CD4-positive, CD25-positive, alpha-beta regulatory T cell (primary cell): ENCODE data around the gene CD81. TPM values are rescaled to one million over a fixed set of nuclear protein-coding genes. Genes with fewer than 3 reads are reported as not detected.
A peak's percentile ranks its signal among the peaks of the same experiment; 100 is the strongest.
"Not testable (repeated sequence)": the region's sequence is repeated elsewhere in the genome, so short reads cannot be mapped to it uniquely, and the experiment has no call there.

ENCODE experiments used
- ATAC-seq, 2 donors: fragments of 150-1000 bp; cut with Tn5 transposase; one replicate each; pipeline ENCODE4 v1.10.0; 2021; ENCODE audit warnings: low read depth in 2 of 2, moderate number of reproducible peaks in 2 of 2, moderate library complexity in 1 of 2
- DNase-seq, 3 donors: peaks; one replicate each; pipeline versions ENCODE4 v3.0.0 to v3.0.0-alpha.2; 2012 to 2022; ENCODE audit warnings: mixed read lengths in 1 of 3
- H3K27ac ChIP-seq: one replicate; pipeline ENCODE4 v1.7.0; 2013; ENCODE audit warnings: mild to moderate bottlenecking, low read length; ENCODE audit not compliant: insufficient read depth, poor library complexity, severe bottlenecking
- H3K27me3 ChIP-seq: one replicate; pipeline ENCODE4 v1.7.0; 2013; ENCODE audit warnings: low read length; ENCODE audit not compliant: control insufficient read depth, insufficient read depth
- H3K36me3 ChIP-seq: one replicate; pipeline ENCODE4 v1.7.0; 2013; ENCODE audit warnings: mild to moderate bottlenecking, low read length, moderate library complexity; ENCODE audit not compliant: control insufficient read depth, insufficient read depth
- H3K4me1 ChIP-seq: 2 replicates; pipeline ENCODE4 v1.7.0; 2013; ENCODE audit warnings: mild to moderate bottlenecking, low read length; ENCODE audit not compliant: insufficient read depth, control insufficient read depth, poor library complexity, severe bottlenecking
- H3K4me3 ChIP-seq: one replicate; pipeline ENCODE4 v1.7.0; 2013; ENCODE audit warnings: low read depth, mild to moderate bottlenecking, low read length, moderate library complexity
- H3K9me3 ChIP-seq, 2 experiments: 1 replicate in 1 of 2; 2 replicates in 1 of 2; pipeline ENCODE4 v1.7.0; 2013; ENCODE audit warnings: low read length in 2 of 2, mild to moderate bottlenecking in 1 of 2, moderate library complexity in 1 of 2; ENCODE audit not compliant: control insufficient read depth in 2 of 2
- H3K27ac Mint-ChIP-seq, 3 donors: one replicate each; pipeline ENCODE4 v1.8.0; 2020 to 2022; ENCODE audit warnings: mild to moderate bottlenecking in 3 of 3, mixed read lengths in 3 of 3, moderate library complexity in 2 of 3
- H3K27me3 Mint-ChIP-seq: one replicate; pipeline ENCODE4 v1.8.0; 2022; ENCODE audit warnings: mild to moderate bottlenecking, mixed read lengths
- H3K36me3 Mint-ChIP-seq: one replicate; pipeline ENCODE4 v1.8.0; 2020; ENCODE audit warnings: mixed read lengths
- H3K4me1 Mint-ChIP-seq, 4 donors: one replicate each; pipeline ENCODE4 v1.8.0; 2020 to 2022; ENCODE audit warnings: mixed read lengths in 4 of 4, mild to moderate bottlenecking in 1 of 4
- H3K4me3 Mint-ChIP-seq, 4 donors: one replicate each; pipeline ENCODE4 v1.8.0; 2020 to 2022; ENCODE audit warnings: mild to moderate bottlenecking in 4 of 4, mixed read lengths in 4 of 4, moderate library complexity in 3 of 4
- H3K9me3 Mint-ChIP-seq, 7 donors: one replicate each; pipeline ENCODE4 v1.8.0; 2020 to 2022; ENCODE audit warnings: mixed read lengths in 7 of 7, mild to moderate bottlenecking in 3 of 7, moderate library complexity in 2 of 7
- polyA plus RNA-seq, 4 donors: library from polyadenylated mRNA; unstranded; fragments of 300-500 nt; fragmentation: Illumina TruSeq; gene quantifications; one replicate each; pipeline ENCODE4 v1.2.3, GENCODE V29; 2021
- total RNA-seq: library from RNA; stranded (reverse); gene quantifications from one replicate; pipeline ENCODE4 v1.2.3, GENCODE V29; 2022

CD81 gene
- total and polyA plus RNA-seq, 5 donors from 2014 or later, result 13.2 to 156 (median 17.1) TPM

DNA sequence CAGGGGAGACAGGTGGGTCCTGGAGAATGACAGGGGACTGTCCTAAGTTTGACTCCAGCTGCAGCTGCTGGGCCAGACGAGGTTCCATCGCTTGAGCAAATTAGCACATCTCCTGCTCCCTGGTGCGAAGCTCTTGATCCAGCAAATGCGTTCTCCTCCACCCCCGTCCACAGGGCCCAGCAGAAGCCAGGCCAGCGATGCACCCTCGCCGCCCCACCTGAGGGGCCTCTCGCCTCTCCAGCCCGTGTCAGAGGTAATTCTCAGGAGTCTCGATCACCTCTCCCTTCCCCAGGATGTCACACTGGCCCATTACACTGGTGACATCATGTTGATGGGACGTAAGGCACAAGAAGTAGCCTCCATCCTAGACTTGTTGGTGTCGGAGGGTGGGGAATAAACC, 19.5 kb upstream of the CD81 start:
- H3K27me3 Mint-ChIP-seq, H3K9me3 Mint-ChIP-seq, H3K4me3 ChIP-seq, H3K27ac ChIP-seq, H3K9me3 ChIP-seq, H3K27me3 ChIP-seq, H3K4me1 ChIP-seq, H3K36me3 ChIP-seq, ATAC-seq, DNase-seq, H3K27ac Mint-ChIP-seq, H3K4me1 Mint-ChIP-seq, H3K4me3 Mint-ChIP-seq, H3K36me3 Mint-ChIP-seq: not testable (repeated sequence)

DNA sequence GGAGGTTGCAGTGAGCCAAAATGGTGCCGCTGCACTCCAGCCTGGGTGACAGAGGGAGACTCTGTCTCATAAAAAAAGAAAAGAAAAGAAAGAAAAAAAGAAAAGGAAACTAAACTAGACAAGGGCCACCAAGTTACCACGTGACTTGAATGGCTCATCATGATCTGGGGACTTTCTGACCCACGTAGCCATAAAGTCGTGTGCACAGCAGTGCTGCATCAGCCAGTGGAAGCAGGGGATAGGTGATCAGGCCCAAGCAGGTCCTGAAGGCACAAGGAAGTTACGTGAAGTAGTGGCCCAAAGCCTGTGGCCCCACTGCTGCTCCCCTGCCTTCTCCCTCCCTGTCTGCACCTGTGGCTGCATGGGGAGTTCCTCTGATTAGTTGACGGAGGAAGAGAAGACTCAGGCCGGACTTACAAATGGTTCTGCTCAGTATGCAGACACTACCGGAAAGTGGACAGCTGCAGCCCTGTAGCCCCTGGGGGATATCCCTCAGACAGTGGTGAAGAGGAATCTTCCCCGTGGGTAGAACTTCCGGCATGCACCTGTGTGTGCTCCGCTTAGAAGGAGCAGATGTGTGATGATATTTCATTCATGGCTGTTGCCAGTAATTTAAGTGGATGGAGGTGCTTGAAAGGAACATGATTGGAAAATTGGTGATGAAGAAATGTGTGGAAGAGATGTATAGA, 18.2 kb upstream of the CD81 start:
- no peaks in the 10 kb centered on the region for H3K27me3 Mint-ChIP-seq
- peaks cover 7% of the 10 kb centered on the region for H3K36me3 Mint-ChIP-seq
- no peaks in the 10 kb centered on the region for H3K9me3 Mint-ChIP-seq
- H3K4me1 Mint-ChIP-seq, result peaks cover 0 to 2% (median 0%) of the 10 kb centered on the region in 4 donors
- no peak for DNase-seq
- H3K27ac ChIP-seq, result no peak overlapping the region
- H3K36me3 ChIP-seq, result no peaks in the 10 kb centered on the region
- no peaks in the 10 kb centered on the region for H3K27me3 ChIP-seq
- no peak overlapping the region for H3K4me3 Mint-ChIP-seq
- H3K4me1 ChIP-seq, result no peaks in the 10 kb centered on the region
- H3K9me3 ChIP-seq, result no peaks in the 10 kb centered on the region
- no peak for ATAC-seq
- no peak overlapping the region for H3K4me3 ChIP-seq
- no peak overlapping the region for H3K27ac Mint-ChIP-seq

DNA sequence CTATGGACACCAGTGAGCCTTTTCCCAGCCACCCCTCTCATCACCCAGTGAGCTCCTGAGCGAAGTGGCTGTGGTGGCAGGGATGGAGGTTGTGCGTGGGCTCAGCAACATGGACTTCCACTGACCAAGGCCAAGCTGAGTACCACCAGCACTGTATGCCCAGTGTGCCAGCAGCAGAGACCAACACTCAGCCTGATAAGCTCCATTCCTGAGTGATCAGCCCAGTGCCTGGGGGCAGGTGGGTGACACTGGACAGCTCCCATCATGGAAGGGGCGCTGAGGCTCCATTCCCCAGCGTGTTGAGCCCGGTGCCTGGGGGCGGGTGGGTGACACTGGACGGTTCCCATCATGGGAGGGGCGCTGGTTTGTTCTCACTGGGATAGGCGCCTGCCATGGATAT, 17.6 kb upstream of the CD81 start:
- H3K9me3 ChIP-seq, result no peaks in the 10 kb centered on the region
- no peaks in the 10 kb centered on the region for H3K27me3 ChIP-seq
- Mint-ChIP-seq H3K27me3 (no peaks in the 10 kb centered on the region), H3K36me3 (peaks cover 7% of the 10 kb centered on the region), H3K9me3 (no peaks in the 10 kb centered on the region), H3K4me1 (peaks cover 0 to 2% (median 0%) of the 10 kb centered on the region in 4 donors), H3K4me3 (no peak overlapping the region), H3K27ac (no peak overlapping the region)
- H3K4me3 ChIP-seq, result no peak overlapping the region
- no peaks in the 10 kb centered on the region for H3K4me1 ChIP-seq
- H3K27ac ChIP-seq, result no peak overlapping the region
- no peak for DNase-seq
- ATAC-seq, result no peak
- no peaks in the 10 kb centered on the region for H3K36me3 ChIP-seq

DNA sequence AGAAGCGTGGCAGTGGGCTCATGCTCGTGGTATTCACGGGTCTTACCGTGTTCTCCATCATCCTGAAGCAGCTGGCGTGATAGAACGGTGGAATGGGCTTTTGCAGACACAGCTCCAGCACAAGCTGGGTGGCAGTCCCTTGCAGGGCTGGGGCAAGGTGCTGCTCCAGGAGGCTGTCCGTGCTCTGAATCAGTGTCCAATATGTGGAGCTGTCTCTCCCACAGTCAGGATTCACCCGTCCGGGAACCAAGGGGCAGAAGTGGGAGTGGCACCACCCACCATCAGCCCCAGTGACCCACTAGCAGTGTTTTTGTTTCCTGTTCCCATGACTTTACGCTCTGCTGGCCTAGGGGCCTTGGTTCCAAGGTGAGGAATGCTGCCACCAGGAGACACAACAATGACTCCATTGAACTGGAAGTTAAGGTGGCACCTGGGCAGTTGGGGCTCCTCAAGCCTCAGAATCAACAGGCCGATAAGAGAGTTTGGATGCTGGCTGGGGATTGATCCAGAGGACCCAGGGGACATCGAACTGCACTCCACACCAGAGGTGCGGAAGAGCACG, 16.9 kb upstream of the CD81 start:
- DNase-seq (no peak), ATAC-seq (no peak)
- H3K27me3 Mint-ChIP-seq, result no peaks in the 10 kb centered on the region
- no peaks in the 10 kb centered on the region for H3K27me3 ChIP-seq
- H3K36me3 ChIP-seq, result no peaks in the 10 kb centered on the region
- peaks cover 0 to 2% (median 0%) of the 10 kb centered on the region in 4 donors for H3K4me1 Mint-ChIP-seq
- peaks cover 7% of the 10 kb centered on the region for H3K36me3 Mint-ChIP-seq
- H3K9me3 Mint-ChIP-seq, result no peaks in the 10 kb centered on the region
- H3K4me3 Mint-ChIP-seq, result no peak overlapping the region
- no peaks in the 10 kb centered on the region for H3K4me1 ChIP-seq
- no peak overlapping the region for H3K27ac ChIP-seq
- no peak overlapping the region for H3K27ac Mint-ChIP-seq
- no peaks in the 10 kb centered on the region for H3K9me3 ChIP-seq
- H3K4me3 ChIP-seq, result no peak overlapping the region

DNA sequence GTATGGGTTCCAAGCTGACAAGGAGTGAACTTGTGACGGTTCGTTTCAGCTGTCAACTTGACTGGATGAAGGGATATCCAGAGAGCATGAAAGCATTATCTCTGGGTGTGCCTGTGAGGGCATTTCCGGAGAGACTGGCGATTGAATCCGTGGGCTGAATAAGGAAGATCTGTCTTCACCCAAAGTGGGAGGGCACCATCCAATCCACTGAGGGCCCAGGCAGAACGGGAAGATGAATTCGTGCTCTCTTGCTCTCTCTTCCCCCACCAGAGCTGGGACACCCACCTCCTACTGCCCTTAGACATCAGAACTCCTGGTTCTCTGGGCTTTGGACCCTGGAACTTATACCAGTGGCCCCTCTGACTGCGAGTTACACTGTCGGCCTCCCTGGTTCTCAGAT, 15.5 kb upstream of the CD81 start:
- Mint-ChIP-seq H3K4me1 (peaks cover 0 to 2% (median 0%) of the 10 kb centered on the region in 4 donors), H3K4me3 (no peak overlapping the region), H3K9me3 (no peaks in the 10 kb centered on the region), H3K27me3 (no peaks in the 10 kb centered on the region), H3K27ac (no peak overlapping the region), H3K36me3 (peaks cover 7% of the 10 kb centered on the region)
- Histone ChIP-seq H3K27ac (no peak overlapping the region), H3K4me1 (no peaks in the 10 kb centered on the region), H3K36me3 (no peaks in the 10 kb centered on the region), H3K4me3 (no peak overlapping the region), H3K9me3 (no peaks in the 10 kb centered on the region), H3K27me3 (no peaks in the 10 kb centered on the region)
- DNase-seq, result no peak
- ATAC-seq, result no peak

DNA sequence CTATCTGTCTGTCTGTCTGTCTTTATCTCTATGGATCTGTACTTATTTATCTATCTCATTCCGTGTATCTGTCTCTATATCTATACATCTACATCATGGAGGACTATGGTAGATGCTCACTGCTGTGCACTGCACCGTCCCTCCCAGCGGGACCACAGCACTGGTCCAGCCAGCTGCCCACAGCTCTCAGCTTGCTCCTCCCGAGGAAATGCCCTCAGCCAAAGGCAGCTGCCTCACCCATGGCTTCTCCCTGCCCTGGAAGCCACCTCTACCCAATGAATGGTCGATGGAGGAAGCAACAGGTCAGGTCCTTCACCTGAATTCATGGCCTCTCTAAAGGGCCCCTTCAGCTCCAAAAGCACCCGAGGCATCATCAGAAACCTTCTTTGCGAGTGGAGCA, 14.7 kb upstream of the CD81 start:
- Mint-ChIP-seq H3K27me3 (no peaks in the 10 kb centered on the region), H3K36me3 (peaks cover 7% of the 10 kb centered on the region), H3K4me1 (peaks cover 0 to 2% (median 0%) of the 10 kb centered on the region in 4 donors), H3K9me3 (no peaks in the 10 kb centered on the region), H3K27ac (no peak overlapping the region), H3K4me3 (no peak overlapping the region)
- DNase-seq (no peak), ATAC-seq (no peak)
- H3K27ac ChIP-seq, result no peak overlapping the region
- no peak overlapping the region for H3K4me3 ChIP-seq
- H3K4me1 ChIP-seq, result no peaks in the 10 kb centered on the region
- no peaks in the 10 kb centered on the region for H3K27me3 ChIP-seq
- H3K36me3 ChIP-seq, result no peaks in the 10 kb centered on the region
- no peaks in the 10 kb centered on the region for H3K9me3 ChIP-seq

DNA sequence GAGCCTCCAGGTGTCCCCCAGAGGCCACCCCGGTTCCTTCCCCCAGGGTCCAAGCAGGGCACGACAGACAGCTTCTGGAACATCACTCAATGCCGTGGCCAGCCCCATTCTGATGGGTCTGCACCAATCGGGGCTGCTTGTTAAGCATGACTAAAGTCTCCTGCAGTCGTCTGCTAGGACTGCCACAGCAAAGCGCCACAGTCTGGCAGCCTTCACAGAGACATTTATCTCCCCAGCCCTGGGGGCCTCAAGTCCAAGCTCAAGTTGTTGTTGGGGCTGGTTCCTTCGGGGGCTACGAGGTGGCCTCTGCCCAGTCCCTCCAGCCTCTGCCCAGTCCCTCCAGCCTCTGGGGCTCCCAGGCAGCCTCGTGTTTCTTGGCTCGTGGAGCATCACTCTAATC, 14.0 kb upstream of the CD81 start:
- peak overlapping the region in 1 of 3 donors; percentile 44 for H3K27ac Mint-ChIP-seq
- DNase-seq, result no peak

More for the DNA sequence above, 14.0 kb upstream of the CD81 start:
- Mint-ChIP-seq H3K27me3 (no peaks in the 10 kb centered on the region), H3K36me3 (peaks cover 7% of the 10 kb centered on the region), H3K9me3 (no peaks in the 10 kb centered on the region), H3K4me1 (peaks cover 0 to 2% (median 0%) of the 10 kb centered on the region in 4 donors), H3K4me3 (no peak overlapping the region)
- Histone ChIP-seq H3K36me3 (no peaks in the 10 kb centered on the region), H3K27ac (no peak overlapping the region), H3K4me1 (no peaks in the 10 kb centered on the region), H3K4me3 (no peak overlapping the region), H3K27me3 (no peaks in the 10 kb centered on the region), H3K9me3 (no peaks in the 10 kb centered on the region)
- ATAC-seq, result no peak
